ENCODE measurements around the gene TSPAN14.

The TSPAN14 gene

DNA sequence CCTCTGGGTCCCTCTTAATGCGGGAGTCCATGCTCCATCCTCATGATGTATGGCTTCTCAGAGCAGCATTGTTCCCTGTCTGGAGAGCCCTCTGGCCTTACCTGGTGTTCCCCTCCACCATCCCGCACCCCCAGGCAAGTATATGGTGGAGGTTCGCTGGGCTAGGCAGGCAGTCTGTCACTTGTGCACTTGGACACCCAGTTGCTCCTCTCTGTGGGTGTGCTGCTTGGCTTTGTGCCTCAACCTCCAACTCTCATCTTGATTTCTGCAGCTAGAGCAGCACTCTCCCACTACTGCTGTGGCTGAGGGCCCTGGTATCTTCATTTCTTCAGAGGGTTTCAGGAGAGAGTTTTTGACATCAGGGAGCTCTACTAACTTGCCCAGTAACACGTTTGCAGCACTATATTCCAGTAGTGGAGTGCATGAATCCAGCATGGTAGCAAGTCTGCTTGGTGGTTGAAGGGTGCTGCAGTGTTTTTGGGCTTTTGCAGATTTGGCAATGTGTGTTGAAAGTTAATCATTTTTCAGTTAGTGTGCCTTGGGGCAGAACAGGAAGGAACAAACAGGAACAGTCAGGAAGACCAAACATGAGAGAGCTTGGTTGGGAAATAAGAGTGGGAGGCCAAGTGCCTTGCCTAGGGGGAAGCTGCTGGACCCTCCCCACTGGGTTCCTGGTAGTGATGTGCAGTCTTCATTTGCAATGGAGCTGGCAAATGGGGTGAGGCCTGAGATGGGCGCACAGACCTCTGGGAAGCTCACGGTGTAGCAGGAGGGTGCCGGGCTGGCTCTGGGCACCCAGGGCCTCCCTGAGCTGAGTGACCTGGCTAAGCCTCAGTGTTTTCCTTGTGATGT, 37.4 kb downstream of the TSPAN14 start:
- no peak for DNase-seq

DNA sequence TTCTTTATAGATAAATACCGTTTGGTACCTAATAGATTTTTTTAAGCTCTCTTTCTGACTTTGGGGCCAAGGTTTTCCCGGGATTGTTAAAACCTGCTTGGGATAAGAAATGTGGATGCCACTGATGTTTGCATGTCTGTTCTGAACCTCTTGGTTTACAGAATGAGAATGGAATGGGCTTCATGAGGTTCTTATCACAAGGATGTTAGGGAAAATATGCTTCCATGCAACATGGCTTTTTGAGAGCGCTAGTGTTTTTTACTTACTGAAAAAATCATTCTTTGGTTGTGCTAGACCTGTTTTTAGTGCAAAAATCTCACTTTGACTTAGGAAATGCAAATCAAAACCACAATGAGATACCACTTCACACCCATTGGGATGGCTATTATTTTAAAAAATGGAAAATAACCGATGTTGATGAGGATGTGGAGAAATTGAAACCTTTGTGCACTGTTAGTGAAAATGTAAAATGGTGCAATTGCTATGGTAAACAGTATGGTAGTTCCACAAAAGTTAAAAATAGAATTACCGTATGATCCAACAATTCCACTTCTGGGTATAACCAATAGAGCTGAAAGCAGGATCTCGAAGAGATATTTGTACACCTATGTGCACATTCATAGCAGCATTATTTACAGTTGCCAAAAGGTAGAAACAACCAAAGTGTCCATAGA, 38.9 kb downstream of the TSPAN14 start:
- no peak for DNase-seq

DNA sequence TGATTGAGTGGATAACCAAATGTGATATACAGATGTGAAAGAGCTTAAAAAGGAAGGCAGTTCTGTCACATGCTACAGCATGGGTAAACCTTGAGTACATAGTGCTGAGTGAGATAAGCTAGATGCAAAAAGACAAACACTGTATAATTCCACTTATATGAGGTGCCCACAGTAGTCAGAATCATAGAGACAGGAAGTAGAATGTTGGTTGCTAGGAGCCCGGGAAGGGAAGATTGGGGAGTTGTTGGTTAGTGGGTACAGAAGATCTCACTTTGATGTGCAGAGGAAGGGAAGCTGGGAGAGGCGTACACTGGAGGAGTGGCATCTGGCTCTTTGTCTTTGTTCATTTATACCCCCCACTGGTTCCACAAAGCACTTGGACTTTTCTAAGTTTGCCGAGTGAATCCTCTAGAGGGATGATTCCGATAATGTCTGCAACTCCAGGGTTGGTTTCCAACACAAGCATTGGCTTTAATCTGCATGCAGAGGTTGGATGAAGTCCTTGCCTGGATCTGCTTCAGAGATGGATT, 39.5 kb downstream of the TSPAN14 start:
- DNase-seq = no peak

DNA sequence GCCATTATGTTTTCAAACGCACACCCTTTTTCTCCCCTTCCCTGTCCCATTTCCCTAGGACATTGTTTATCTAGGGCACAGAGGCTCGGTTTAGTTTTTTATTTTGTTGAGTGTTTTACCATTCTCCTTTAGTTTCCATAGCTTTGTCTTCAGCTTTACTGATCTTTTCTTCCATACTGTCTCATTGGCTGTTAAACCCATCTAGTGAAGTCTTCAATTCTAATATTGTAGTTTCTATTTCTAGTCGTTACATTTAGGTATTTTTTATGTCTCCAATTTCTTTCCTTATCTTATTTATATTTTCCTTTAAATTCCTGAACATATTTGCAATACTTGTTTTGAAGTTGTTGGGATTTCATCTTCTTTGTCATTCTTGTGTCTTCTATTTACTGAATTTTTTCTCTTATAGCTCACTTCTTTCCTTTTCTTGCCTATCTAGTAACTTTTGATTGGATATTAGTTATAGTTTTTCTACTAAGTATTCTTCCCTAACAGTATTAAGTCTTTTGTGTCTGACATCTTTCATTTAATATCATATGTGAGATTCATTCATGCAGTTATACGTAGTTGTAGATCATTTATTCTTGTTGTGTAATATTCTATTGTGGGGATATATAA, 42.6 kb downstream of the TSPAN14 start:
- DNase-seq = no peak

DNA sequence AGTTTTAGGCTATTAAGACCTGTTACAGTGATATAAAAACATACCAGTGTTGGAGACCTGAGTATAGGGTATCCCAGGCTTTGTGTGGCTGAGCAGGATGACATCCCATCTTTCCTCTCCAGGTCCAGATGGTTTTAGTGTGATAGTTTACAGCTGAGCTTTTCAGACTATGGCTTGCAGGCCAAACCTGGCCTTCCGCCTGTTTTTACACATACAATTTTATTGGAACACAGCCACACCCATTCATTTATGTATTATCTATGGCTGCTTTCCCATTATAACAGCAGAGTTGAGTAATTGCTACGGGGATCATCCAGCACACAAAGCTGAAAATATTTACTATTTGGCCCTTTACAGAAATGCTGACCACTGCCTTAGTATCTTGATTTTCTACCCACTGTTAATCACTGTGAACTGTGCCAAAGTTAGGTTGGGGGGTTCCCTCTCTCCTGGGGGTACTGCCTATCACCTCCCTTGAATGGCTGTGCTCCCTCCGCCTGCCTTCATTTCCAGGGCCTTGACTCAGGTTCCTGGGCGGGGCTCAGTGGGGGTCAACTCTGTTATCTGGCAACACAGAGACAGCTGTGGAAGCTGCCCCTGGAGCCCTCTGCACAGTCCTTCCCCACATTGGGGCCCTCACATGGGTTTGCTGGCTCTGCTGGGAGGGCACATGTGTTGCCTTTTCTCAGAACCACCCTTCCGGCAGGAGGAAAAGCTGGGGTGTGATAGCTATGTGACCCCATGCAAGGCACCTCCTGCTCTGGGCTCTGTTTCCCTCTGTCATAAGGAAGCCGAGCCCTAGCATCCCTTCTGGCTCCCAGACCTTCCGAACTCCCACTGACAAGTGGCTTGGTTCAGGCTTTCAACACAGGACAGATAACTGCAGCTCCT, 43.3 kb downstream of the TSPAN14 start:
- DNase-seq = no peak

DNA sequence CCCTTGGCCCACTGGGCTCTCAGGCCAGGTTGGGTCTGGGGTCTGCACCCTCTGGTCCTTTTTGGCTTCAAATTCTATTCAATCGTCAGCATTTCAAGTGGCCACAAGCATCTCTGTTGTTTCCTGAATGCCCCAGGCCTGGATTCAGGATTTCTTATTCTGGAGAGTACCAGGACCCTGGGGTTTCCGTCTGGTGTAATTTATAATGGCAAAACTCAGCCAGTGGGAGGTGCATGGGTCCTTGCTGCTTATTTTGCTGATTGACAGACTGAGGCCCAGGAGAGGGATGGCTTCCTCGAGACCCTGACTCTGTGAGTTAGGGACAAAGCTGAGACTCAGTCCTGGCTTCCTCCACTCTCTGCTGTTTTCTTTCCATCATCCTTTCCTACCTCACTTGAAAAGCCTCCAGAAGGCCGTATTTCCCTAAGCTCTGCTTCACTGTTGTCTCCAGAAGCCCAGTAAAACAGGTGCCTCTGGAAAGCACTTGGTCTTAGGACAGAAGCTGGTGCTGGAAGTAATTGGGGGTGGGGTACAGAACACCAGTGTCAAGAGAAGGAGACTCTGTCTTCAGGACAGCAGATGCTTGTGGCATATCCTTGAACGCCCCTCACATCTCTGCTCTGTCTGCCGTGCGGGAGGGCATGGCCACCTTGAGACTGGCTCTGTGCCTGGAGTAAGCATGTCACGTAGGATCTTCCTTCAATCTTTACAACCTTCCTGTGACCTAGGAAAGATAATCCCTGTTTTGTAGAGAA, 44.1 kb downstream of the TSPAN14 start:
- no peak for DNase-seq

DNA sequence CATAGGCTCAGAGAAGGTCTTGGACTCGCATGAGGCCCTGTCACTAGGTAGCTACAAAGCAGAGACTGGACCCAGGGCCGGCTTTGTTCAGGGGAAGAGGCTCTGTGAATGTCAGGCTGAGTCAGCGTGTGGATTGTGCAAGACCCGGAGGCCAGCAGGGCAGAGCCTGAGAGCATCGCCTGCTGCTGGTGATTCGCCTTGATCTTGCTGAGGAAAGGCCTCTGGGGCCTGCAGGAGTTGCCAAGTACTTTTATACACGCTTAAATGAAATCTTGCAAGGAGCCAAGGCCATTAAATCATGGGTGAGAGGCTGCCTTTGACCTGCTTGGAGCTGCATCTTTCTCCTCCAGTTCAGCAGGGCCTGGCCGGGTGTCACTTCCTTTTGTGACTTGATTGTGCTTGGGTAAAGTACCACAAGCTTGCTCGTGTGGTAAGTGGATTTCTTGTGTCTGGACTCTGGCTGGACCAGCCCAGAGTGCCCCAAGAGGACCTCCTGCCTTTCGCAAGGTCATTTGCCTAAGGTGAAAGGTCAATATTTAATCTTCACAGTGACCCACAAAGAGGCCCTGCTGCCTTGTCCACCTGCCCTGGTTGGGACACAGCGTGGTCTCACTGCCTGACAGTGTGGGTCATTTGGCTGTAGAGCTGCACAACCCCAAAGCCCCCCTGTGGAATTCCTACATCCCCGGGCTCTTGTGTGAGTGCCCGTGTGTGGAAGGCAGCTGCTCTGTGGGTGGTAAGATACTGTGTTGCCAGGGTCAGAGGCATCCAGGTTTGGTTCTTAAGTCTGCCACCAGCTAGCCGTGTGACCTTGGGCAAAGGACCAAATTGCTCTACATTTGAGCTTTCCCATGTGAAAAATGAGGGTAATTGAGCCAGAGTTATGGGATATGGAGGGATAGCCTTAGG, 45.0 kb downstream of the TSPAN14 start:
- DNase-seq = no peak

DNA sequence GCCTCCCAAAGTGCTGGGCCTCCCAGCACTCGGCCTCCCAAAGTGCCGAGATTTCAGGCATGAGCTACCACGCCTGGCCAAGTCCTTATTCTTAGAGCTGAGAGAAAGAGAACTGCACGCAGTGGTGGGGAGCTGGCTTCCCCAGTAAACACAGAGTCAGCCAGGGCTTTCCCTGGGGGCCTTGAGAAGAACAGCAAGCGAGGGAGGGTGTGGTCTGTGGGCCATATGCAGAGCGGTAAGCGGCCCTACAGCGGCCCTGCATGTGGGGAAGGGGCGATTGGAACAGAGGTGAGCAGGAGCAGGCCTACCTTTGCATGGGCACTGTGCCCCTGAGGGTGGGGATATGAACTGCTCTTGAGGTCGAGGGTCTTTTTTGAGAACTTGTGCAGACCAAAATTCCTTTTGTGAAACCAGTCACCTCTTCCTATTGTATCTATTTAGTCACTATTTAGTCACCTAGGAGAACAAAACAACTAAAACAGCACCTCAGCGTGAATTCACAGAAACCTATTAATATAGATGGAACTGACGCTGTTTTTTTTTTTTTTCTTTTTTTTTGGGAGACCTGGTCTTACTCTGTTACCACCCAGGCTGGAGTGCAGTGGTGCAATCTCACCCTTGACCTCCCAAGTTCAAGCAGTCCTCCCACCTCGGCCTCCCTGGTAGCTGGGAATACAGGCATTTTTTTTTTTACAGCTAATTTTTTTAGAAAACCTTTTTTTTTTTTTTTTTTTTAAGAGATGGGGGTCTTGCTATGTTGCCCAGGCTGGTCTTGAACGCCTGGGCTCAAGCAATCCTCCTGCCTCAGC, 46.7 kb downstream of the TSPAN14 start:
- DNase-seq = no peak

DNA sequence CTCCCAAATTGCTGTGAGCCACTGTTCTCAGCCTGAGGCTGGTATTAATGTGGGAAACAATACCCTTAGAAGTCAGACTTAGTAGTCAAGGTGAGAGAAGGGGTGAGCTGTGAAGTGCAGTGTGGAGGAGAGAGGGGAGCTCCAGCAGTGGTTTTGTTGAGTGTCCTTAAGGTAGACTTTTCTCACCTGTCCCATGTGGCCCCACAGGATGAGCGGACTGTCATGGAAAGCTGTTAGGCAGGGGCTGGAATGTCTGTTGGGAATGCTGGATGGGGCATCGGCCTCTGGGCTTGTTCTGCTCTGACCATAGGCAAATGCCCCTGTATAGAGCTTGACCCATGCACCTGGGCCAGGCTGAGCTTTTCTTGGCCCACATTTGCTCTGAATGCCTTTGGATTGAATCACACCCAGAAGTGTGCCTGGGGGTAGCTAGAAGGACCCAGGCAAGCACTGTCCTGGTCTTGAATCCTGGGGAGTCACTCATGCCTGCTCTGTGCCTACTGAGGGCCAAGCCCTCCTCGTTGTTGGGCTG, 47.3 kb downstream of the TSPAN14 start:
- no peak for DNase-seq

DNA sequence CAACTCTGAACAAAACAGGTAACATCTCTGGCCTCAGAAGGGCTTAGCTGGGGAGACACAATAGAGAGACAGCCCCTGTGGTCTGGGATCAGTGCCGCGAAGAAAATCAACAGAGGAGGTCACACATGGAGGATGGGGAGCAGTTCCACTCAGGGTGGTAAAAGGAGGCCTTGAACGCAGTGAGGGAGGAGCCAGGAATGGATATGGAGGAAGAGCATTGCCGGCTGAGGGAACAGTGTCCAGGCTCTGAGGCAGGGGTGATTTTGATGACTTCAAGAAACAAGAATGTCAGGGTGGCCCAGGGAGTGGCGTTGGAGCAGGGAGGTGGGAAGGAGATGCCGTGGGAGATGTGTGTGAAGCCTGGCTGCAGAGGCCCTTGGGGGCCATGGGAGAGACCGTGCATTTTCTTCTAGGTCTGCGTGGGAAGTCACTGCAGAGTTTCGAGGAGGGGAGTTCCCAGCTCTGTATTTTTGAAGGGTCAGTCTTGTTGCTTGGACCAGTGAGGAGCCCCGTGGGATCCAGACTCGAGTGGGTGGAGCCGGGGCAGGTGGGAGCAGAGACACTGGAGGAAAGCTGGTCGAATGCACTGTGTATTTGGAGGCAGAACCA, 47.9 kb downstream of the TSPAN14 start:
- no peak for DNase-seq

DNA sequence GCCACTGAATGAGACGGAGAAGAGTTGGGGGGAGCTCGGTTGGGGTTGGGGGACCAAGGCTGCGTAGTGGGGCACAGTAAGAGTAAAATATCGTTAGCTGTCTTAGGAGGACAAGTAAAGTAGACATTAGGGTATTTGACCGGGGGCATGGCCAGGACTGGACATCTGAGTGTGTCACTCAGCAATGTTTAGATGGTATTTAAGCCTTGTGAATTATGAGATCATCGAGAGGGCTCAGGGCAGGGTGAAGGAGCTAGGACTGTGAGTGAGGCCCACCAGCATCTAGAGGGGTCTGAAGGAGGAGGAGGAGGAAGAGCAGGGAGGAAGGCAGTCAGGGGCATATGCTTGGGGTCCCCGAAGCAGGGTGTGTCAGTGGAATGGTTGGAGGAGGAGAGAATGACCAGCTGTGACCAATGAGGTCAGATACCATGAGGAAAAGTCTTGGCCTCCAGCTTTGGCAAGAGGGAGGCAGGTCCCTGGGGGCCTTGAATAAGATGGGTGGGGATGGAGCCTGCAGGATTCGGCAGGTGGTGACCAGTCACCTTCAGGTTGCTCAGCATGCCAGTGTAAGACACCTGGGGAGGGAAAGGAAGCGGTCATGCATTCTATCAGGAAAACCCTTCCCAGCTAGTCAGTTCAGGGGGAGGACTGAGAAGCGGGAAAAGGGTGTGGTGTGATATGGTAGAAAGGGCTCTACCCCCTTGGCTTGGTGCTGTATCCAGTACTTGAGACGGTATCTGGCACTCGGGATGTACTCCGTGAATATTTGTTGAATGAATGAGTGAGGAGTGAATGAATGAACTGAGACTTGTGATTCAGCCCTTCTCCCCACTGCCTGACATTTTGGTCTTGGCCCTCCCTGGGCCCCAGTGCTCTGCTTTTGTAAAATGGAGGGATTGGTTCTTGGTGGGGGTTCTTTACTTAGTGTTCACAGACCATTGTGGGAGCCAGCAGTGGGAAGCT, 48.8 kb downstream of the TSPAN14 start:
- DNase-seq = no peak

DNA sequence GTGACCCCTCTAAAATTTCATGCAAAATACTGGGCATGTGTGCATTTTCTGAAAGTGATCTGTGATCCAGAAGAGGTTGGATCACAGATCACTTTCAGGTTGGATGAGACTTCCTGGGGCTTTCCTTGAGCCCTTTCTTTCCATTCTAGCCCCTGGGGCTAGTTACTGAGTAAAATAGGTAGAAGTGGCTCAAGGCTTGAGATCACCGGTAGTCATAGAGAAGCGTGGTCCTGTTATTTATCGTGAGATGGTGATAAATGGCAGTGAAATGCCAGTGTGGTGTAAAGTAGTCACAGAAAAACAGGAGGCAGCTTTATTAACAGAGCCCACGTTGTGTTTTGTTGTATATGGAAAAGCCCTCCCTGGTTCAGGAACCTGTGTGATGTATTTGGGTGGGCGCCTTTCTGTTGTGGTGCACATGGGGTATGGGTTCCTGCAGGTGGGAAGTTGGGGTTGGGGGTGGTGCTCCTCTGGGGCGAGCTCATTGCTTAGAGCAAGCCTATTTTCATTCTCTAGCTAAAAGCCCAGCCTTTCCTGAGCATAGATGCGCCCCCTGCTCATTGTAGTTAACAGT, 49.6 kb downstream of the TSPAN14 start:
- no peak for DNase-seq

DNA sequence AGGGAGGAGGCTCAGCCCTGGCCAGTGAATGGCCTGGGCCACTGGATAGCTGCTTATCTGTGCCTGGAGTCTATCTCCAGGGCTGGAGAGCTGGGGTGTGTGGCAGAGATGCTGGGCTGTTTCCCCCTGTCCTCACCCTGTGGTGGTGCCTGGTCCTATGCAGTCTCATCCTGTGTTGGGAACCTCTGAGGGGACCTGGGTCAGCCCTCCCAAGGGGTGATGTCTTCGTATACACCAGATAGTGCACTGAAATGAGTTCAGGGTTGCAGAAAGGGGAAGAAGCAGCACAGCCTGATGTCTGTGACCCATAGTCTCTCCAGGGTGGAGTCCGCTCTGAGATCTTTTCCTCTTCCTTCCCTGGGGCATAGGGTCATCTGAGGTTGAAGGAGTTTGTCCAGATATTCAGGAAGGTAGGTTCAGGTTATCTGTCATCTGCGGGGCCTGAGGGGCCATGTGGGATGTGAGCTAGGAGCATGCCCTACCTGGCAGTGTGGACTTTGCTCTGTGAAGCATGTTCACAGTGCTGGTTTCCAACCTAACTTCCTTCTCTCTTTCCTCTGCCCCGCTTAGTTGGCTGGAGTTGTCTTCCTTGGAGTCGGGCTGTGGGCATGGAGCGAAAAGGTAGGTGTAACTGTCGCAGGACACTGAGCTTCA, 50.2 kb downstream of the TSPAN14 start:
- no peak for DNase-seq

DNA sequence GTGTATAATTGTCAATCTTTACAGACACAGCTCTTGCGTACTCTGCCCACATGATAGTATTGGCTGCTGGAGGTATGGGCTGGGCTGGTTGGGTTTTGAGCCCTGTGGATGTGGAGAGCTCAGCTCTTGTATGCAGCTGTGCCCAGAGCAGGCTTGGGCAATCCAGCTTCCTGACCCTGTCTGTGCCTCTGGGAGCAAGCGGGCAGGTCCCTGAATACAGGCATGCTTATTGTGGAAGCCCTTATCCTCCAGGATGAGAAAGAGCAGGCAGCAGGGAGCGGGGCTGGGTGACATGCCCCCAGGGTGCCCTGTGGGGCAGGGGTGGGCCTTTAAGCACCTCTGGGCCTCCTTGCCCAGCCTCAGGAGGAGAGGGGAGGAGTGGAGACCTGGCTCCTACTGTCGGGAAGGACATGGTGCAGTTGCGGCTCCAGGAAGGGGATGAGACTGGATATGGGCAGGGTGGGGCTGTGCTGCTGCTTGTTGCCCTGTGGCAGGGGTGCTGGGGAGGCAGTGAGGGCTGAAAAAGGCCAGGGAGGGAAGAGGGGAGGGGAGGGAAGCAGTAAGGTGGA, 50.9 kb downstream of the TSPAN14 start:
- DNase-seq = no peak

DNA sequence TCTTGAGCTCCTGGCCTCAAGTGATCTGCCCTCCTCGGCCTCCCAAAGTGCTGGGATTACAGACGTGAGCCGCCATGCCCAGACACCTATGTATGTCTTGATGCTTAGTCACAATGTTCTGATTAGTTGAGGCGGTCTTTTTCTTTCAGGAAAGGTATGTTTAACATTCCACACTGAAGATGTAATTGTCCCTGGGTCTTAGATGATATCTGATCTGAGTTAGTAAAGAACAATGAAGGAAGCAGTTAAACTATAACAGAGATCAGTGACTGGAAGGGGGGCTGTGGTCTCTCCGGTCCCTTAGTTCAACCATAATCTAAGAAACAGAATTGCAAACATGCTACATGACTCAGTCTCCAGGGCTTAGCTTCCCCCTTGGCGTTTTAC, 52.1 kb downstream of the TSPAN14 start:
- no peak for DNase-seq

DNA sequence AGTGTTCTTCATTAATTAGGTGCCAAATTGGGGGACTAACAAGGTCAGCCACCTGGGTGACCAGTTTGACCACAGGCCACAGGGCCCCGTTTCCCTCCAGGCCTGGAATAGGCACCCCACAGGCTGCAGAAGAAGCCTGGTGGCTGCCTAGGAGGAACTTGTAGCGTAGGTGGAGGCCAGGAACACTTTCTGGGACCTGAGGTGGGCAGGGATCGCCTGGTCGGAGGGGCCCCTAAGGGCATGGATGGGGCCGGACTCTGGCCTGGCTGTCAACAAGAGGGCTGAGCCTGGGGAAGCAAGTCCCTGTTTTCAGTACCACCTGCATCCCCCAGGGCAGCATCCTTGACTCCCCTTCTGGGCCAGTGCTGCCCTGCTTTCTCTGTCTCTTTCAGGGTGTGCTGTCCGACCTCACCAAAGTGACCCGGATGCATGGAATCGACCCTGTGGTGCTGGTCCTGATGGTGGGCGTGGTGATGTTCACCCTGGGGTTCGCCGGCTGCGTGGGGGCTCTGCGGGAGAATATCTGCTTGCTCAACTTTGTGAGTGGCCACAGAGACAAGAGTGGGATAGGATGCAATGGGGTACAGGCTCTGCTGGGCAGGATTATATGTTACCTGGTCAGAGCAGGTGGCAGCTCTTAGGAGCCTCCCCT, 52.9 kb downstream of the TSPAN14 start:
- DNase-seq = no peak
